Suprapubic skin (tissue), 4 donors: ENCODE data around the gene ERCC5. TPM values are rescaled to one million over a fixed set of nuclear protein-coding genes. Genes with fewer than 3 reads are reported as not detected.

Source experiments
- DNase-seq, 2 donors: peaks; one replicate each; pipeline ENCODE4 v3.0.0-alpha.2; 2019; ENCODE audit warnings: low spot score in 2 of 2
- H3K27ac ChIP-seq: fragments of 200-600 bp; sonication (generic); one replicate; pipeline ENCODE4 v1.5.1; 2019
- H3K27me3 ChIP-seq: fragments of 200-600 bp; sonication (generic); one replicate; pipeline ENCODE4 v1.5.1; 2019
- H3K36me3 ChIP-seq: fragments of 200-600 bp; sonication (generic); one replicate; pipeline ENCODE4 v1.5.1; 2019
- H3K4me1 ChIP-seq: fragments of 200-600 bp; sonication (generic); one replicate; pipeline ENCODE4 v1.5.1; 2019
- H3K4me3 ChIP-seq: fragments of 200-600 bp; sonication (generic); one replicate; pipeline ENCODE4 v1.5.1; 2019; ENCODE audit warnings: mild to moderate bottlenecking
- H3K9me3 ChIP-seq: fragments of 200-600 bp; sonication (generic); one replicate; pipeline ENCODE4 v1.5.1; 2019
- CTCF ChIP-seq, 2 donors: fragments of 200-600 bp in 1 of 2; fragments of 450-650 bp in 1 of 2; sonication (generic) in 1 of 2; IDR thresholded peaks; one replicate each; pipeline ENCODE4 v1.5.1; 2016 to 2019; ENCODE audit warnings: antibody characterized with exemption in 2 of 2, mild to moderate bottlenecking in 1 of 2, moderate library complexity in 1 of 2
- EP300 ChIP-seq: sonication (generic); formaldehyde crosslinking; IDR thresholded peaks from one replicate; pipeline ENCODE4 v1.6.1; 2017; ENCODE audit warnings: antibody characterized with exemption
- POLR2A ChIP-seq, 2 donors: fragments of 450-650 bp; IDR thresholded peaks; one replicate each; pipeline ENCODE4 v1.6.1; 2017; ENCODE audit warnings: antibody characterized with exemption in 2 of 2, mild to moderate bottlenecking in 2 of 2, moderate library complexity in 2 of 2
- POLR2AphosphoS5 ChIP-seq, 3 donors: sonication (generic); formaldehyde crosslinking; IDR thresholded peaks; one replicate each; pipeline ENCODE4 v1.6.1; 2017; ENCODE audit warnings: antibody characterized with exemption in 3 of 3
- WGBS: methylation state at CpG from one replicate; pipeline ENCODE4 v1.1.5; 2018; 5-methylcytosine and 5-hydroxymethylcytosine counted together
- total RNA-seq, 4 donors: library from RNA; depleted of rRNA; stranded (reverse); fragments of >200 nt; gene quantifications; one replicate each; pipeline ENCODE4 v1.1.0, GENCODE V29; 2016

The ERCC5 gene
- total RNA-seq, 4 donors from 2014 or later, result 31.6 to 144 (median 52.2) TPM

- DNase-seq, result no peak
- Histone ChIP-seq H3K4me1 (no peaks in the 10 kb centered on the region), H3K27ac (no peak overlapping the region), H3K4me3 (no peak overlapping the region), H3K27me3 (no peaks in the 10 kb centered on the region), H3K36me3 (peaks cover 51% of the 10 kb centered on the region), H3K9me3 (no peaks in the 10 kb centered on the region)
- WGBS, result 88% methylated on average over 1 of the region's 1 CpG
- TF ChIP-seq POLR2AphosphoS5 (IDR thresholded peaks at IDR 0.05), result no peak
- TF ChIP-seq EP300, result no peak
- TF ChIP-seq CTCF (IDR thresholded peaks at IDR 0.05), result no peak
- TF ChIP-seq POLR2A (IDR thresholded peaks at IDR 0.05), result no peak
Observed at GRCh38 chr13:102877303-102877702, 31.5 kb downstream of the ERCC5 start.

- Histone ChIP-seq H3K36me3 (peaks cover 40% of the 10 kb centered on the region), H3K9me3 (no peaks in the 10 kb centered on the region), H3K4me1 (no peaks in the 10 kb centered on the region), H3K27ac (no peak overlapping the region), H3K4me3 (no peak overlapping the region), H3K27me3 (no peaks in the 10 kb centered on the region)
- TF ChIP-seq CTCF (IDR thresholded peaks at IDR 0.05) (no peak), POLR2AphosphoS5 (IDR thresholded peaks at IDR 0.05) (no peak), POLR2A (IDR thresholded peaks at IDR 0.05) (no peak), EP300 (no peak)
- 69% methylated on average over 5 of the region's 5 CpGs for WGBS
- no peak for DNase-seq
Observed at GRCh38 chr13:102878481-102878880, 32.6 kb downstream of the ERCC5 start.

GRCh38 chr13:102879793-102880499, 34.1 kb downstream of the ERCC5 start:
- Histone ChIP-seq H3K4me1 (no peaks in the 10 kb centered on the region), H3K27ac (no peak overlapping the region), H3K4me3 (no peak overlapping the region), H3K27me3 (no peaks in the 10 kb centered on the region), H3K9me3 (no peaks in the 10 kb centered on the region), H3K36me3 (peaks cover 25% of the 10 kb centered on the region)
- 90% methylated on average over 13 of the region's 13 CpGs for WGBS
- no peak for DNase-seq
- TF ChIP-seq POLR2AphosphoS5 (IDR thresholded peaks at IDR 0.05) (no peak), POLR2A (IDR thresholded peaks at IDR 0.05) (no peak), EP300 (no peak), CTCF (IDR thresholded peaks at IDR 0.05) (no peak)

- WGBS, result 53% methylated on average over 4 of the region's 4 CpGs
- no peak for DNase-seq
- no peak overlapping the region for H3K27ac ChIP-seq
Observed at GRCh38 chr13:102881819-102882686, 36.2 kb downstream of the ERCC5 start.

More at GRCh38 chr13:102881819-102882686, 36.2 kb downstream of the ERCC5 start:
- Histone ChIP-seq H3K4me3 (no peak overlapping the region), H3K36me3 (peaks cover 4% of the 10 kb centered on the region), H3K9me3 (no peaks in the 10 kb centered on the region), H3K27me3 (no peaks in the 10 kb centered on the region), H3K4me1 (no peaks in the 10 kb centered on the region)
- TF ChIP-seq POLR2A (IDR thresholded peaks at IDR 0.05) (no peak), EP300 (no peak), CTCF (IDR thresholded peaks at IDR 0.05) (no peak), POLR2AphosphoS5 (IDR thresholded peaks at IDR 0.05) (no peak)
